Tibial nerve (tissue), 4 donors: Measurements from ENCODE around the gene SIRPA. TPM values are rescaled to one million over a fixed set of nuclear protein-coding genes. Genes with fewer than 3 reads are reported as not detected.

Experiments
- DNase-seq, 2 donors: peaks; one replicate each; pipeline ENCODE4 v3.0.0-alpha.2; 2019; ENCODE audit warnings: low spot score in 2 of 2
- H3K27ac ChIP-seq, 4 donors: fragments of 200-600 bp; sonication (generic) in 3 of 4; one replicate each; pipeline ENCODE4 v1.5.1; 2017 to 2019; ENCODE audit warnings: mild to moderate bottlenecking in 1 of 4
- H3K27me3 ChIP-seq, 2 donors: fragments of 200-600 bp; sonication (generic) in 1 of 2; one replicate each; pipeline versions ENCODE4 v1.5.1 to v1.6.0; 2017 to 2019
- H3K36me3 ChIP-seq, 3 donors: fragments of 200-600 bp; sonication (generic); one replicate each; pipeline ENCODE4 v1.5.1; 2018 to 2019
- H3K4me1 ChIP-seq, 4 donors: fragments of 200-600 bp; sonication (generic) in 3 of 4; one replicate each; pipeline ENCODE4 v1.5.1; 2017 to 2019
- H3K4me3 ChIP-seq, 4 donors: fragments of 200-600 bp; sonication (generic) in 3 of 4; one replicate each; pipeline ENCODE4 v1.5.1; 2017 to 2019; ENCODE audit warnings: mild to moderate bottlenecking in 1 of 4, moderate library complexity in 1 of 4
- H3K9me3 ChIP-seq, 4 donors: fragments of 200-600 bp; sonication (generic) in 3 of 4; one replicate each; pipeline ENCODE4 v1.5.1; 2017 to 2019
- EP300 ChIP-seq, 2 donors: sonication (generic); formaldehyde crosslinking; IDR thresholded peaks; one replicate each; pipeline ENCODE4 v1.6.1; 2017; ENCODE audit warnings: antibody characterized with exemption in 2 of 2, mild to moderate bottlenecking in 1 of 2
- POLR2A ChIP-seq, 2 donors: fragments of 450-650 bp; IDR thresholded peaks; one replicate each; pipeline ENCODE4 v1.6.1; 2017; ENCODE audit warnings: antibody characterized with exemption in 2 of 2, mild to moderate bottlenecking in 2 of 2, moderate library complexity in 2 of 2
- WGBS, 2 donors: methylation state at CpG; one replicate each; pipeline ENCODE4 v1.1.5; 2018; 5-methylcytosine and 5-hydroxymethylcytosine counted together
- total RNA-seq, 4 donors: library from RNA; depleted of rRNA; stranded (reverse); fragments of >200 nt; gene quantifications; one replicate each; pipeline ENCODE4 v1.1.0, GENCODE V29; 2016
- TF ChIP-seq, protein P1 (sequence below), 5 experiments: fragments of 200-600 bp in 3 of 5; fragments of 450-650 bp in 2 of 5; sonication (generic) in 3 of 5; IDR thresholded peaks; one replicate each; pipeline ENCODE4 v1.5.1; 2016 to 2019; ENCODE audit warnings: antibody characterized with exemption in 5 of 5, mild to moderate bottlenecking in 3 of 5, moderate library complexity in 2 of 5

Gene SIRPA
- total RNA-seq, 4 donors from 2014 or later = 31.7 to 53.0 (median 41.1) TPM

DNA sequence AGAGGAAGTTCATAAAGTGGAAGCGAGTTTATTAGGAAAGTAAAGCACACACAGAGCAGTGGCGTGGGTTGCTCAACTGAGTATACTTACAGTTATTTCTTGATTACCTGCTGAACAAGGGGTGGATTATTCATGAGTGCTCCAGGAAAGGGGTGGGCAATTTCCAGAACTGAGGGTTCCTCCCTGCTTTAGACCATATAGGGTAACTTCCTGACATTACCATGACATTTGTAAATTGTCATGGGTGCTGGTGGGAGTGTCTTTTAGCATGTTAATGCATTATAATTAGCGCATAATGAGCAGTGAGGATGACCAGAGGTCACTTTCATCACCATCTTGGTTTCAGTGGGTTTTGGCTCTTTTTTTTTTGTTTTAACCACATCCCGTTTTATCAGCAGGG is 68.9 kb downstream of the SIRPA start:
- no peaks in the 10 kb centered on the region for H3K27me3 ChIP-seq
- DNase-seq = no peak
- no peak for TF ChIP-seq POLR2A (IDR thresholded peaks at IDR 0.05)
- no peak for TF ChIP-seq EP300 (IDR thresholded peaks at IDR 0.05)
- TF ChIP-seq, protein P1, sequence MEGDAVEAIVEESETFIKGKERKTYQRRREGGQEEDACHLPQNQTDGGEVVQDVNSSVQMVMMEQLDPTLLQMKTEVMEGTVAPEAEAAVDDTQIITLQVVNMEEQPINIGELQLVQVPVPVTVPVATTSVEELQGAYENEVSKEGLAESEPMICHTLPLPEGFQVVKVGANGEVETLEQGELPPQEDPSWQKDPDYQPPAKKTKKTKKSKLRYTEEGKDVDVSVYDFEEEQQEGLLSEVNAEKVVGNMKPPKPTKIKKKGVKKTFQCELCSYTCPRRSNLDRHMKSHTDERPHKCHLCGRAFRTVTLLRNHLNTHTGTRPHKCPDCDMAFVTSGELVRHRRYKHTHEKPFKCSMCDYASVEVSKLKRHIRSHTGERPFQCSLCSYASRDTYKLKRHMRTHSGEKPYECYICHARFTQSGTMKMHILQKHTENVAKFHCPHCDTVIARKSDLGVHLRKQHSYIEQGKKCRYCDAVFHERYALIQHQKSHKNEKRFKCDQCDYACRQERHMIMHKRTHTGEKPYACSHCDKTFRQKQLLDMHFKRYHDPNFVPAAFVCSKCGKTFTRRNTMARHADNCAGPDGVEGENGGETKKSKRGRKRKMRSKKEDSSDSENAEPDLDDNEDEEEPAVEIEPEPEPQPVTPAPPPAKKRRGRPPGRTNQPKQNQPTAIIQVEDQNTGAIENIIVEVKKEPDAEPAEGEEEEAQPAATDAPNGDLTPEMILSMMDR (IDR thresholded peaks at IDR 0.05) = no peak
- no peaks in the 10 kb centered on the region for H3K36me3 ChIP-seq
- peaks cover 0 to 13% (median 0%) of the 10 kb centered on the region in 4 donors for H3K4me1 ChIP-seq
- no peak overlapping the region for H3K4me3 ChIP-seq
- H3K9me3 ChIP-seq = no peaks in the 10 kb centered on the region
- 67 to 69% methylated on average over 4 of the region's 4 CpGs for WGBS, 2 donors
- H3K27ac ChIP-seq = no peak overlapping the region

DNA sequence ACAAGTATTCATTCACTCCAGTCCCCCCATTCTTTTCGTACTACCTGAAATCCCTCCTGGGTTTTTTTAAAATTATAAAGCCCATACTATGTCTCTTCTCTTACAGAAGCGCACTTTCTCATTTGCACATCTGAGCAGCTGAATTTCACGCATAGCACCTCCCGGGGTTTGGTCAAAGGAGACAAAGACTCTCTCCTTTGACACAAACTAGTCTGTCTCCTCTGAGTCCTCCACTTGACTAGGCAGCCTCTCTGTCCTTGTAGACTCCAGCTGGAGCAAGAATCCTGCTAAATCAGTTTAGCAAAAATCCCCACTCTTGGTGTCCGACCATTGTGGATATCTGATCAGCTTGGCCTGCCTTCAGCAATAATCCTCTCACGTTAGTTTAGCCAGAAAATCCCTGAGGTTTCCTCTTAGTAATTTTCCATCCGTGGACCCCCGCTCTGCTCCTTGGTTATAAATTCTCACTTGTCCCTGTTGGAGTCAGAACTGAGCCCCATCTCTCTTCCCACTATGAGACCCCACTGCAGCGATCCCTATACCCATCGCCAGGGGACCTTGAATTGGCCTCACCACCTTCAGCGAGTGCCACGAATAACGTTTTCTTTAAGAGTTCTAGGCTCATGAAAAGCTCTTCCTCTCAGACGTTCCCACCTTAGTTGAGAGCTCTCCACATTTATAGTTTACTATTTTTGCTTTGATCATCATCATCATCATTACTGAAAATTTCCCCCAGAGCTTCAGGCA is 69.6 kb downstream of the SIRPA start:
- WGBS, 2 donors = 37 to 55% methylated on average over 14 of the region's 14 CpGs
- H3K9me3 ChIP-seq = no peaks in the 10 kb centered on the region
- H3K27ac ChIP-seq = no peak overlapping the region
- no peaks in the 10 kb centered on the region for H3K27me3 ChIP-seq
- no peaks in the 10 kb centered on the region for H3K36me3 ChIP-seq
- no peak for DNase-seq
- TF ChIP-seq EP300 (IDR thresholded peaks at IDR 0.05) (no peak), POLR2A (IDR thresholded peaks at IDR 0.05) (no peak)
- H3K4me3 ChIP-seq = peak overlapping the region in 1 of 4 donors; percentile 5
- H3K4me1 ChIP-seq = peaks cover 0 to 13% (median 0%) of the 10 kb centered on the region in 4 donors

DNA sequence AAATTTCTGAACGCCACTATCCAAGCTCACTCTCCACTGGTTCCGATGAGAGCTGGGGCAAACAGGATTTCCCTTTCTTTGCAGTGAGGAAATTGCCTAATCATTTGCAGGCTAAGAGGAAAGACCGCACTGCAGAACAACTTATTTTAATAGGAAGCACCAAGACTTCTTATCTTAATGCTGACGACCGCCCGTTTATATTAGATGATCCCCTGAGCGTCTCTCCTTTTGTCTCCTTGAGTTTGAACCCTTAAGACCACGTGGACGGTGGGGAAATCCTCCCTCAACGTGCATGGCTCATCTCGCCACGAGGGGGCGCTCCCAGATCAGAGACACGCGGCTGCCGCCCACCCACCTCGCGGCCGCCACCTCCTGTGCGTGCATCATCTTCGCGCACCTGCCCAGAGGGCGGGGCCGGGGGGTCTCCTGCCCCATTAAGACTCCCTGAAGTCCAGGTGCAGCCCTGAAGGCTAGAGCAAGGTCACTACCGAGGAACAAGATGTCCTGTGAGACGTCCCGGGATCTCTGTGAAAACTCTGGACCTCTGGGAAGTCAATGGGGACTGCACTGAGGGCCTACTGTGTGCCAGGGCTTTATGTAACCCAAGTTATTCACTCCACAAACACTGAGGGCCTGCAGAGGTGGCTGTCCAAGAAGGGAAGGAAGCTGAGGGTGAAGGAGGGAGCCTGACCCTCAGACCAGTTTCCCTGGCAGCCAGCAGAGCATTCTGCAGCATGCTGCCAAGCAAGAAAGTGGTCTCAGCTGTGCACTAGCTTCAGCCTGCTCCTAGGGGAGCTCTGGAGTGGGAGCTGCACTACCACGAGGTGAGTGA is 70.5 kb downstream of the SIRPA start:
- DNase-seq = peak; percentile 64 to 82
- Histone ChIP-seq H3K4me3 (peak overlapping the region in 2 of 4 donors; percentile 5 to 7), H3K27ac (no peak overlapping the region), H3K4me1 (peaks cover 0 to 13% (median 0%) of the 10 kb centered on the region in 4 donors), H3K9me3 (no peaks in the 10 kb centered on the region), H3K27me3 (no peaks in the 10 kb centered on the region), H3K36me3 (no peaks in the 10 kb centered on the region)
- WGBS, 2 donors = 3 to 5% methylated on average over 26 to 28 of the region's 28 CpGs
- TF ChIP-seq POLR2A (IDR thresholded peaks at IDR 0.05) (no peak), EP300 (IDR thresholded peaks at IDR 0.05) (peak; percentile 31 to 46)
- TF ChIP-seq, protein P1 (IDR thresholded peaks at IDR 0.05) = peak; percentile 86 to 95 (median 90)

DNA sequence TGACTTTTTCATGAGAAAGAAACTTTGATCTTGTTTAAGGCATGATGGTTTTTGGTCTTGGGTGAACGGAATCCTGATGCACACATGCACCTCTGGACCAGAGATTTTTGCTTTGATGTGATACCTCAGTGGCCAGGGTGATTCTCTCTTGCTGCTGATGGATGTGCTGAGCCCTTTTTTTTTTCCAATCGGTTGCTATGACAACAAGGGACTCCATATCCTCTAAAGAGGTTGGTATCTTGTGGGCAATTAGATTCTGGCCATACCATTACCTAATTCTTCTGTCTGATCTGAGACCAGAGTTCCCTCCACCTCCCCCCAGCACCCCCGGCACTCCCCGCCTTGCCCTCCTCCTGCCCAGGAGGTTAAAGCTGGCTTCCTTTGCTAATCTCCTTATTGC is 73.8 kb downstream of the SIRPA start:
- Histone ChIP-seq H3K27me3 (peaks cover 0 to 7% of the 10 kb centered on the region in 2 donors), H3K27ac (no peak overlapping the region), H3K4me1 (peaks cover 0 to 13% (median 0%) of the 10 kb centered on the region in 4 donors), H3K4me3 (no peak overlapping the region), H3K9me3 (no peaks in the 10 kb centered on the region), H3K36me3 (no peaks in the 10 kb centered on the region)
- TF ChIP-seq EP300 (IDR thresholded peaks at IDR 0.05) (no peak), POLR2A (IDR thresholded peaks at IDR 0.05) (no peak)
- TF ChIP-seq, protein P1 (IDR thresholded peaks at IDR 0.05) = no peak
- no peak for DNase-seq
- WGBS, 2 donors = 59 to 72% methylated on average over 4 of the region's 4 CpGs

DNA sequence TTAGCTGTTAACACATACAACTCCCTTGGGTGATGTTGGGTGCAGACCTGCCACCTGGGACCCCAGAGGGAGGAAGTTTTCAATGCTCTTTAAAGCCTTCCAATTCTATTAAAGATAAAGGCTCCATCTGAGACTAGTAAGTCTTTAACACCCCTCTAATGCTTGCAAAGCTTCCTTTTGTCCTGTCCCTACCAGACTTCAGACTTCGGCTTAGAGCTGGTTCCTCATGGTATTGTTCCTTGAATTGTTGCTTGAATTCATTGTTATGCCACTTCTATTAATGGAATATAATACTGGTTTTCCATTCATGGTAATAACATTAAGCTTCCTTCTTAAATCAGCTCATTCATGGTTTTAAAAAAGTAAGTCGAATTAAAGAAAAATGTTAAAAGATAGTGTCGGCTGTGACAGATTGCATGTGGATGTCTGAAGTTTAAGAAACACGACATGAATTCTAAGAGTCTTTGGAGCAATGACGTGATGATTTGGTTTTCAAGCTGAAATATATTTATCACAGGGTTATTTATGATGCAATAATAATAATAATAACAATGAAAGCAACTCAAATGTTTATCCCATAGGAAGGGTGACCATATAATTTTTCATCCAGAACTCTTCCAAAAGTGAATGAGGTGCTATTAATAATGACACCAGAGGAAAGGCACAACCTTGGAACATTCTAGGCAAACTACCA is 76.8 kb downstream of the SIRPA start:
- TF ChIP-seq POLR2A (IDR thresholded peaks at IDR 0.05) (no peak), EP300 (IDR thresholded peaks at IDR 0.05) (no peak)
- TF ChIP-seq, protein P1 (IDR thresholded peaks at IDR 0.05) = no peak
- H3K9me3 ChIP-seq = no peaks in the 10 kb centered on the region
- peaks cover 0 to 7% of the 10 kb centered on the region in 2 donors for H3K27me3 ChIP-seq
- no peak overlapping the region for H3K27ac ChIP-seq
- no peaks in the 10 kb centered on the region for H3K36me3 ChIP-seq
- 74 to 77% methylated on average over 5 of the region's 5 CpGs for WGBS, 2 donors
- DNase-seq = no peak
- no peaks in the 10 kb centered on the region for H3K4me1 ChIP-seq
- H3K4me3 ChIP-seq = no peak overlapping the region
